Subcutaneous adipose tissue (tissue), 4 donors: ENCODE results near the gene CENPB. TPM values are rescaled to one million over a fixed set of nuclear protein-coding genes. Genes with fewer than 3 reads are reported as not detected.

Experiments used
- total RNA-seq, 4 donors: library from RNA; depleted of rRNA; stranded (reverse); fragments of >200 nt; gene quantifications; one replicate each; pipeline ENCODE4 v1.1.0, GENCODE V29; 2016
- TF ChIP-seq, protein P1 (sequence below): fragments of 450-650 bp; IDR thresholded peaks from one replicate; pipeline ENCODE4 v1.5.1; 2016; ENCODE audit warnings: low read depth, mild to moderate bottlenecking, control low read depth, antibody characterized with exemption, moderate library complexity

The CENPB gene
- total RNA-seq, 4 donors from 2014 or later = 36.5 to 101 (median 51.4) TPM

GRCh38 chr20:3759316-3759823 is 27.2 kb downstream of the CENPB start:
- TF ChIP-seq, protein P1, sequence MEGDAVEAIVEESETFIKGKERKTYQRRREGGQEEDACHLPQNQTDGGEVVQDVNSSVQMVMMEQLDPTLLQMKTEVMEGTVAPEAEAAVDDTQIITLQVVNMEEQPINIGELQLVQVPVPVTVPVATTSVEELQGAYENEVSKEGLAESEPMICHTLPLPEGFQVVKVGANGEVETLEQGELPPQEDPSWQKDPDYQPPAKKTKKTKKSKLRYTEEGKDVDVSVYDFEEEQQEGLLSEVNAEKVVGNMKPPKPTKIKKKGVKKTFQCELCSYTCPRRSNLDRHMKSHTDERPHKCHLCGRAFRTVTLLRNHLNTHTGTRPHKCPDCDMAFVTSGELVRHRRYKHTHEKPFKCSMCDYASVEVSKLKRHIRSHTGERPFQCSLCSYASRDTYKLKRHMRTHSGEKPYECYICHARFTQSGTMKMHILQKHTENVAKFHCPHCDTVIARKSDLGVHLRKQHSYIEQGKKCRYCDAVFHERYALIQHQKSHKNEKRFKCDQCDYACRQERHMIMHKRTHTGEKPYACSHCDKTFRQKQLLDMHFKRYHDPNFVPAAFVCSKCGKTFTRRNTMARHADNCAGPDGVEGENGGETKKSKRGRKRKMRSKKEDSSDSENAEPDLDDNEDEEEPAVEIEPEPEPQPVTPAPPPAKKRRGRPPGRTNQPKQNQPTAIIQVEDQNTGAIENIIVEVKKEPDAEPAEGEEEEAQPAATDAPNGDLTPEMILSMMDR = no peak

GRCh38 chr20:3758566-3758965 is 28.0 kb downstream of the CENPB start:
- TF ChIP-seq, protein P1 = no peak

GRCh38 chr20:3757268-3757667 is 29.3 kb downstream of the CENPB start:
- TF ChIP-seq, protein P1 = no peak

DNA sequence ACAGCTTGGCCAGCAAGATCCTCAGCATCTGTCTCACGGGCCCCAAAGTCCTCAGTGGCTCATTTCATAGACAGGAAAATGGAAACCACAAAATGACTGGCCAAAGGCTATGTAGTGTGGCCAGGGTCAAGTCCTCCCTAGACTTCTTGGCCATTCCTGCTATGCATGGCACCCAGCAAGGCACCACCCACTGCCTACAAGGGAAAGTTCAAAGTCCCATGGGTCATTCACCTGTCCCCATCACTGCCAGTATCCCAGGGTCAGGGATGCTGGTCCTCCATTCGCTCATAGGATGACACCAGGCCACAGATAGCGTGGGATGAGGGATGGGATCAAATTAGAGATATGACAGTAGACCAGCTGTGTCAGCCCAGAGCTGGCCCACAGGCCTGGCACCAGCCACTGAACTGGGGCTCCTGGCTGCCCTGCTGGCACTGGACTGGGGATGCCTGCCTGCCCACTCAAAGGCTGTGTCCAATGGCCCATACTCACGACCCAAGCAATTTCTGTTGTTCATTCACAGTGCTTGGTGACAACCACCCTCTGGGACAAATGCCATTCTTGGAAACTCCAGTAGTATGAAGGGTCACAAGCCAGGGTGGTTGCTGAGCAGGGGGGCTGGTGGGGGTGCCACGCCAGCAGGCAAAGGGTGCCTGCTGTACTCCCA is 30.6 kb downstream of the CENPB start:
- TF ChIP-seq, protein P1 = no peak

DNA sequence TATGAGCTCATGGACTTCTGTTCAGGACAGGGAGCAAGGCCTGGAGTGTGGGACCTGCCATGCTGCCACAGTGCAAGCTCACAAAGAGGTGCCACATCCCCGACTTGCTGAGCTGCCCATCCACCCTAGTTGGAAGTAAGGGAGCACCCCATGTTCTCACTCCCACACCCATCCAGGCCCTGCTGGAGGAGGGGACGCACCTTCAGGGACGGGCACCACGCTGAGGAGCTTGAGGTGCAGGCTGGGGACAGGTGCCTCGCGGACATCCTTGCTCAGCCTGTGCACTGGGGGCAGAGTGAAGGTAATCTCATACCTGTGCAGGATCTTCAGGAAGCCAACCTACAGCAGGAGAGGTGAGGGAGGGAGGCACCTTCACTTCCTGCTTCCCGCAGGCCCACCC is 31.3 kb downstream of the CENPB start:
- TF ChIP-seq, protein P1 = no peak

- TF ChIP-seq, protein P1 = no peak
These were observed 32.3 kb downstream of the CENPB start for GRCh38 chr20:3754276-3754630.

GRCh38 chr20:3753501-3754275 is 32.9 kb downstream of the CENPB start:
- TF ChIP-seq, protein P1 = no peak
